ENCODE measurements around the gene ADH7.

ADH7 gene

DNA sequence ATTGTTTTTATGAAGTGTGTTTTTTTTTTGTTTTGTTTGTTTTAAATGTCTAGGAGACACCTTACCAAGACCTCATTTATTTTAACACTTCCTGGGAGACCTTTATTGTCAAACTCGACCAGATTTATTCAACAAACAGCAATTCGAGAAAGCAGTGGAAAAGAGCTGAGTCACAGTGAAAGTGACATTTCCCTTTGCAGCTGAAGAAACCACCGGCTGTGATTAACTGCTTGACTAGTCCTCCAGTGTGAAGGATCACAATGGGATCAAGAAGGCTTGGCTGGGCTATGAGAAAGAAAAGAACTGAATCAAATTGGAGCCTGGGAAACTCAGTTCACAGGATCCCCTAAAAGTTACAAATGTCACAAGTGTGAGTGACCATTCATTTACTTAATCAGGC is 11.9 kb upstream of the ADH7 start:
- no peak overlapping the region for H3K27ac ChIP-seq (ENCODE audit: extremely low read depth, low read depth, low read length)

DNA sequence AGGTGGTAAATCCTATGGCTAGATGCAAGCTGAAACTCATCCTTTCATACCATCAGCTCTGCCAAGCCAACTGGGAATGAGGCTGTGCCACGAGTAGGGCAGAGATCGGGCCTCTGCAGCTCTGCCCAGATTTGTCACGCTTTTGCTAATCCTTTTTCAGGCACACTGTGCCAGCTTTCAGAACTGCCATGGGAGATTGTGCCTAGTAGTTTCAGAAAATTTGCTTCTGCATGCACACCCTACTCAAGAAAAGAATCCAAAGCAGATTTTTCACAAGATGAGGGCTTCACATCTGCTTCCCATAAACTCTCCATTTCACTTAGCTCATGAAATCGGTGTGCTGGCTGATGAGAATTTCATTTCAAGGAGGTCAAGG is 3.3 kb upstream of the ADH7 start:
- Histone ChIP-seq H3K4me3 (ENCODE audit: low read depth, low read length) (no peak overlapping the region), H3K36me3 (ENCODE audit: control insufficient read depth in 2 of 2, insufficient read depth in 1 of 2, low read length in 2 of 2) (no peaks in the 10 kb centered on the region), H3K9me3 (ENCODE audit: control insufficient read depth, insufficient read depth, low read depth, low read length) (no peaks in the 10 kb centered on the region), H3K27ac (ENCODE audit: extremely low read depth, low read depth, low read length) (no peak overlapping the region), H3K4me1 (ENCODE audit: control insufficient read depth, insufficient read depth, low read length) (no peaks in the 10 kb centered on the region)
- CTCF ChIA-PET: interaction anchor here (0.7 kb wide), 1 partner anchor 115 kb away, joined by 4 read pairs; no protein-coding TSS in a partner anchor
- POLR2A ChIA-PET: no interaction called here
- TF ChIP-seq ZNF23 (tag by site-specific recombination; IDR thresholded peaks at IDR 0.05; ENCODE audit: borderline replicate concordance): no peak
- no peak for TF ChIP-seq SETDB1 (IDR thresholded peaks at IDR 0.05; ENCODE audit: insufficient read length, low read length)
- no peak for TF ChIP-seq ZNF266 (tag by site-specific recombination; IDR thresholded peaks at IDR 0.05; ENCODE audit: low read depth)
- TF ChIP-seq, protein P1, sequence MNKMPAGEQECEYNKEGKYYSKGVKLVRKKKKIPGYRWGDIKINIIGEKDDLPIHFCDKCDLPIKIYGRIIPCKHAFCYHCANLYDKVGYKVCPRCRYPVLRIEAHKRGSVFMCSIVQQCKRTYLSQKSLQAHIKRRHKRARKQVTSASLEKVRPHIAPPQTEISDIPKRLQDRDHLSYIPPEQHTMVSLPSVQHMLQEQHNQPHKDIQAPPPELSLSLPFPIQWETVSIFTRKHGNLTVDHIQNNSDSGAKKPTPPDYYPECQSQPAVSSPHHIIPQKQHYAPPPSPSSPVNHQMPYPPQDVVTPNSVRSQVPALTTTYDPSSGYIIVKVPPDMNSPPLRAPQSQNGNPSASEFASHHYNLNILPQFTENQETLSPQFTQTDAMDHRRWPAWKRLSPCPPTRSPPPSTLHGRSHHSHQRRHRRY (tag by site-specific recombination; IDR thresholded peaks at IDR 0.05): no peak
- TF ChIP-seq ZNF184 (tag by site-specific recombination; IDR thresholded peaks at IDR 0.05): no peak
- TF ChIP-seq ZNF350 (tag by site-specific recombination; IDR thresholded peaks at IDR 0.05): no peak
- TF ChIP-seq ZNF19 (tag by site-specific recombination; IDR thresholded peaks at IDR 0.05; ENCODE audit: low read depth): no peak
- TF ChIP-seq, protein P2, sequence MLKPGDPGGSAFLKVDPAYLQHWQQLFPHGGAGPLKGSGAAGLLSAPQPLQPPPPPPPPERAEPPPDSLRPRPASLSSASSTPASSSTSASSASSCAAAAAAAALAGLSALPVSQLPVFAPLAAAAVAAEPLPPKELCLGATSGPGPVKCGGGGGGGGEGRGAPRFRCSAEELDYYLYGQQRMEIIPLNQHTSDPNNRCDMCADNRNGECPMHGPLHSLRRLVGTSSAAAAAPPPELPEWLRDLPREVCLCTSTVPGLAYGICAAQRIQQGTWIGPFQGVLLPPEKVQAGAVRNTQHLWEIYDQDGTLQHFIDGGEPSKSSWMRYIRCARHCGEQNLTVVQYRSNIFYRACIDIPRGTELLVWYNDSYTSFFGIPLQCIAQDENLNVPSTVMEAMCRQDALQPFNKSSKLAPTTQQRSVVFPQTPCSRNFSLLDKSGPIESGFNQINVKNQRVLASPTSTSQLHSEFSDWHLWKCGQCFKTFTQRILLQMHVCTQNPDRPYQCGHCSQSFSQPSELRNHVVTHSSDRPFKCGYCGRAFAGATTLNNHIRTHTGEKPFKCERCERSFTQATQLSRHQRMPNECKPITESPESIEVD (tag by site-specific recombination; IDR thresholded peaks at IDR 0.05): no peak
- TF ChIP-seq, protein P3, sequence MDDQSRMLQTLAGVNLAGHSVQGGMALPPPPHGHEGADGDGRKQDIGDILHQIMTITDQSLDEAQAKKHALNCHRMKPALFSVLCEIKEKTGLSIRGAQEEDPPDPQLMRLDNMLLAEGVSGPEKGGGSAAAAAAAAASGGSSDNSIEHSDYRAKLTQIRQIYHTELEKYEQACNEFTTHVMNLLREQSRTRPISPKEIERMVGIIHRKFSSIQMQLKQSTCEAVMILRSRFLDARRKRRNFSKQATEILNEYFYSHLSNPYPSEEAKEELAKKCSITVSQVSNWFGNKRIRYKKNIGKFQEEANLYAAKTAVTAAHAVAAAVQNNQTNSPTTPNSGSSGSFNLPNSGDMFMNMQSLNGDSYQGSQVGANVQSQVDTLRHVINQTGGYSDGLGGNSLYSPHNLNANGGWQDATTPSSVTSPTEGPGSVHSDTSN (CRISPR knock-in tag; IDR thresholded peaks at IDR 0.05): no peak
- no peak for TF ChIP-seq ZNF843 (tag by site-specific recombination; IDR thresholded peaks at IDR 0.05)
- TF ChIP-seq ZNF777 (tag by site-specific recombination; IDR thresholded peaks at IDR 0.05; ENCODE audit: borderline replicate concordance): no peak
- no peak for TF ChIP-seq ZNF658 (tag by site-specific recombination; IDR thresholded peaks at IDR 0.05)

More for the DNA sequence above, 11.9 kb upstream of the ADH7 start:
- TF ChIP-seq, protein P4, sequence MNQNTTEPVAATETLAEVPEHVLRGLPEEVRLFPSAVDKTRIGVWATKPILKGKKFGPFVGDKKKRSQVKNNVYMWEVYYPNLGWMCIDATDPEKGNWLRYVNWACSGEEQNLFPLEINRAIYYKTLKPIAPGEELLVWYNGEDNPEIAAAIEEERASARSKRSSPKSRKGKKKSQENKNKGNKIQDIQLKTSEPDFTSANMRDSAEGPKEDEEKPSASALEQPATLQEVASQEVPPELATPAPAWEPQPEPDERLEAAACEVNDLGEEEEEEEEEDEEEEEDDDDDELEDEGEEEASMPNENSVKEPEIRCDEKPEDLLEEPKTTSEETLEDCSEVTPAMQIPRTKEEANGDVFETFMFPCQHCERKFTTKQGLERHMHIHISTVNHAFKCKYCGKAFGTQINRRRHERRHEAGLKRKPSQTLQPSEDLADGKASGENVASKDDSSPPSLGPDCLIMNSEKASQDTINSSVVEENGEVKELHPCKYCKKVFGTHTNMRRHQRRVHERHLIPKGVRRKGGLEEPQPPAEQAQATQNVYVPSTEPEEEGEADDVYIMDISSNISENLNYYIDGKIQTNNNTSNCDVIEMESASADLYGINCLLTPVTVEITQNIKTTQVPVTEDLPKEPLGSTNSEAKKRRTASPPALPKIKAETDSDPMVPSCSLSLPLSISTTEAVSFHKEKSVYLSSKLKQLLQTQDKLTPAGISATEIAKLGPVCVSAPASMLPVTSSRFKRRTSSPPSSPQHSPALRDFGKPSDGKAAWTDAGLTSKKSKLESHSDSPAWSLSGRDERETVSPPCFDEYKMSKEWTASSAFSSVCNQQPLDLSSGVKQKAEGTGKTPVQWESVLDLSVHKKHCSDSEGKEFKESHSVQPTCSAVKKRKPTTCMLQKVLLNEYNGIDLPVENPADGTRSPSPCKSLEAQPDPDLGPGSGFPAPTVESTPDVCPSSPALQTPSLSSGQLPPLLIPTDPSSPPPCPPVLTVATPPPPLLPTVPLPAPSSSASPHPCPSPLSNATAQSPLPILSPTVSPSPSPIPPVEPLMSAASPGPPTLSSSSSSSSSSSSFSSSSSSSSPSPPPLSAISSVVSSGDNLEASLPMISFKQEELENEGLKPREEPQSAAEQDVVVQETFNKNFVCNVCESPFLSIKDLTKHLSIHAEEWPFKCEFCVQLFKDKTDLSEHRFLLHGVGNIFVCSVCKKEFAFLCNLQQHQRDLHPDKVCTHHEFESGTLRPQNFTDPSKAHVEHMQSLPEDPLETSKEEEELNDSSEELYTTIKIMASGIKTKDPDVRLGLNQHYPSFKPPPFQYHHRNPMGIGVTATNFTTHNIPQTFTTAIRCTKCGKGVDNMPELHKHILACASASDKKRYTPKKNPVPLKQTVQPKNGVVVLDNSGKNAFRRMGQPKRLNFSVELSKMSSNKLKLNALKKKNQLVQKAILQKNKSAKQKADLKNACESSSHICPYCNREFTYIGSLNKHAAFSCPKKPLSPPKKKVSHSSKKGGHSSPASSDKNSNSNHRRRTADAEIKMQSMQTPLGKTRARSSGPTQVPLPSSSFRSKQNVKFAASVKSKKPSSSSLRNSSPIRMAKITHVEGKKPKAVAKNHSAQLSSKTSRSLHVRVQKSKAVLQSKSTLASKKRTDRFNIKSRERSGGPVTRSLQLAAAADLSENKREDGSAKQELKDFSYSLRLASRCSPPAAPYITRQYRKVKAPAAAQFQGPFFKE (tag by site-specific recombination; IDR thresholded peaks at IDR 0.05; ENCODE audit: borderline replicate concordance): no peak
- no peak for TF ChIP-seq RBAK (tag by site-specific recombination; IDR thresholded peaks at IDR 0.05)
- no peak for TF ChIP-seq ZNF311 (tag by site-specific recombination; IDR thresholded peaks at IDR 0.05; ENCODE audit: borderline replicate concordance)
- TF ChIP-seq, protein P5, sequence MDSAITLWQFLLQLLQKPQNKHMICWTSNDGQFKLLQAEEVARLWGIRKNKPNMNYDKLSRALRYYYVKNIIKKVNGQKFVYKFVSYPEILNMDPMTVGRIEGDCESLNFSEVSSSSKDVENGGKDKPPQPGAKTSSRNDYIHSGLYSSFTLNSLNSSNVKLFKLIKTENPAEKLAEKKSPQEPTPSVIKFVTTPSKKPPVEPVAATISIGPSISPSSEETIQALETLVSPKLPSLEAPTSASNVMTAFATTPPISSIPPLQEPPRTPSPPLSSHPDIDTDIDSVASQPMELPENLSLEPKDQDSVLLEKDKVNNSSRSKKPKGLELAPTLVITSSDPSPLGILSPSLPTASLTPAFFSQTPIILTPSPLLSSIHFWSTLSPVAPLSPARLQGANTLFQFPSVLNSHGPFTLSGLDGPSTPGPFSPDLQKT (IDR thresholded peaks at IDR 0.05; ENCODE audit: borderline replicate concordance, low read depth, low read length): no peak
- no peak for TF ChIP-seq ZNF423 (tag by site-specific recombination; IDR thresholded peaks at IDR 0.05)
- TF ChIP-seq, protein P6, sequence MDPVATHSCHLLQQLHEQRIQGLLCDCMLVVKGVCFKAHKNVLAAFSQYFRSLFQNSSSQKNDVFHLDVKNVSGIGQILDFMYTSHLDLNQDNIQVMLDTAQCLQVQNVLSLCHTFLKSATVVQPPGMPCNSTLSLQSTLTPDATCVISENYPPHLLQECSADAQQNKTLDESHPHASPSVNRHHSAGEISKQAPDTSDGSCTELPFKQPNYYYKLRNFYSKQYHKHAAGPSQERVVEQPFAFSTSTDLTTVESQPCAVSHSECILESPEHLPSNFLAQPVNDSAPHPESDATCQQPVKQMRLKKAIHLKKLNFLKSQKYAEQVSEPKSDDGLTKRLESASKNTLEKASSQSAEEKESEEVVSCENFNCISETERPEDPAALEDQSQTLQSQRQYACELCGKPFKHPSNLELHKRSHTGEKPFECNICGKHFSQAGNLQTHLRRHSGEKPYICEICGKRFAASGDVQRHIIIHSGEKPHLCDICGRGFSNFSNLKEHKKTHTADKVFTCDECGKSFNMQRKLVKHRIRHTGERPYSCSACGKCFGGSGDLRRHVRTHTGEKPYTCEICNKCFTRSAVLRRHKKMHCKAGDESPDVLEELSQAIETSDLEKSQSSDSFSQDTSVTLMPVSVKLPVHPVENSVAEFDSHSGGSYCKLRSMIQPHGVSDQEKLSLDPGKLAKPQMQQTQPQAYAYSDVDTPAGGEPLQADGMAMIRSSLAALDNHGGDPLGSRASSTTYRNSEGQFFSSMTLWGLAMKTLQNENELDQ (tag by site-specific recombination; IDR thresholded peaks at IDR 0.05; ENCODE audit: low read depth): no peak
- no peak for TF ChIP-seq ZNF544 (tag by site-specific recombination; IDR thresholded peaks at IDR 0.05)
- TF ChIP-seq ZNF610 (tag by site-specific recombination; IDR thresholded peaks at IDR 0.05; ENCODE audit: borderline replicate concordance): no peak
- TF ChIP-seq OSR2 (tag by site-specific recombination; IDR thresholded peaks at IDR 0.05): no peak
- TF ChIP-seq ZXDB (tag by site-specific recombination; IDR thresholded peaks at IDR 0.05): no peak
- H3K4me1 ChIP-seq (ENCODE audit: control insufficient read depth, insufficient read depth, low read length): no peaks in the 10 kb centered on the region
- no peaks in the 10 kb centered on the region for H3K9me3 ChIP-seq (ENCODE audit: control insufficient read depth, insufficient read depth, low read depth, low read length)
- ChIA-PET POLR2A (no interaction called here), CTCF (interaction anchor here (0.6 kb wide), 1 partner anchor 174 kb away, joined by 3 read pairs; no protein-coding TSS in a partner anchor)
- H3K36me3 ChIP-seq (ENCODE audit: control insufficient read depth in 2 of 2, insufficient read depth in 1 of 2, low read length in 2 of 2): no peaks in the 10 kb centered on the region
- H3K4me3 ChIP-seq (ENCODE audit: low read depth, low read length): no peak overlapping the region
